Sigmoid colon (tissue), 7 donors: ENCODE results near the gene KISS1R. TPM values are rescaled to one million over a fixed set of nuclear protein-coding genes. Genes with fewer than 3 reads are reported as not detected.

Experiments used
- DNase-seq: peaks from one replicate; pipeline ENCODE4 v3.0.0-alpha.2; 2019
- H3K27ac ChIP-seq, 4 donors: fragments of 200-600 bp; sonication (generic); one replicate each; pipeline ENCODE4 v1.5.1; 2016 to 2019; ENCODE audit warnings: mild to moderate bottlenecking in 1 of 4
- H3K27me3 ChIP-seq, 3 donors: fragments of 200-600 bp; sonication (generic); one replicate each; pipeline ENCODE4 v1.5.1; 2019; ENCODE audit warnings: mild to moderate bottlenecking in 1 of 3
- H3K36me3 ChIP-seq, 4 donors: fragments of 200-600 bp; sonication (generic); one replicate each; pipeline ENCODE4 v1.5.1; 2016 to 2019
- H3K4me1 ChIP-seq, 4 donors: fragments of 200-600 bp; sonication (generic); one replicate each; pipeline ENCODE4 v1.5.1; 2017 to 2019
- H3K4me3 ChIP-seq, 4 donors: fragments of 200-600 bp; sonication (generic); one replicate each; pipeline ENCODE4 v1.5.1; 2017 to 2019; ENCODE audit warnings: mild to moderate bottlenecking in 2 of 4, moderate library complexity in 1 of 4
- H3K9me3 ChIP-seq, 4 donors: fragments of 200-600 bp in 3 of 4; sonication (generic) in 3 of 4; one replicate each; pipeline versions ENCODE4 v1.5.1 to v1.6.1; 2013 to 2019
- CTCF ChIP-seq, 4 experiments: fragments of 450-650 bp in 3 of 4; fragments of 200-600 bp in 1 of 4; IDR thresholded peaks; one replicate each; pipeline ENCODE4 v1.5.1; 2016 to 2019; ENCODE audit warnings: antibody characterized with exemption in 4 of 4, mild to moderate bottlenecking in 3 of 4, moderate library complexity in 2 of 4
- EP300 ChIP-seq, 4 donors: sonication (generic); formaldehyde crosslinking; IDR thresholded peaks; one replicate each; pipeline ENCODE4 v1.6.1; 2017; ENCODE audit warnings: antibody characterized with exemption in 4 of 4
- POLR2A ChIP-seq, 2 donors: fragments of 450-650 bp; IDR thresholded peaks; one replicate each; pipeline ENCODE4 v1.6.1; 2016; ENCODE audit warnings: antibody characterized with exemption in 2 of 2, mild to moderate bottlenecking in 2 of 2, moderate library complexity in 2 of 2
- POLR2AphosphoS5 ChIP-seq, 4 donors: sonication (generic); formaldehyde crosslinking; IDR thresholded peaks; one replicate each; pipeline ENCODE4 v1.6.1; 2017; ENCODE audit warnings: antibody characterized with exemption in 4 of 4
- WGBS, 2 donors: extraction: QIAGEN DNeasy Blood & Tissue Kit; methylation state at CpG; one replicate each; pipeline ENCODE4 v1.1.7; 2013; 5-methylcytosine and 5-hydroxymethylcytosine counted together
- intact Hi-C: fragments of 100-400 bp; cut with DNase I; formaldehyde crosslinking; loops from one replicate; pipeline ENCODE4 v1.15.1; 2023
- polyA plus RNA-seq, 3 donors: library from polyadenylated mRNA; stranded (reverse); fragments of 200-250 nt; gene quantifications; one replicate each; pipeline ENCODE4 v1.2.3, GENCODE V29; 2013
- small RNA-seq, 3 donors: library from RNA; depleted of rRNA; stranded (forward); fragments of <200 nt; gene quantifications; one replicate each; pipeline ENCODE3, GENCODE V24; 2016
- total RNA-seq, 4 donors: library from RNA; depleted of rRNA; stranded (reverse); fragments of >200 nt; gene quantifications; one replicate each; pipeline ENCODE4 v1.1.0, GENCODE V29; 2016
- donor health status: healthy with polysubstance abuse.
- donor health status: Bipolar disorder and iron deficiency.
- donor health status: healthy.

Gene KISS1R
- total and polyA plus RNA-seq, 7 donors, result 0.13 TPM; not detected in 6

DNA sequence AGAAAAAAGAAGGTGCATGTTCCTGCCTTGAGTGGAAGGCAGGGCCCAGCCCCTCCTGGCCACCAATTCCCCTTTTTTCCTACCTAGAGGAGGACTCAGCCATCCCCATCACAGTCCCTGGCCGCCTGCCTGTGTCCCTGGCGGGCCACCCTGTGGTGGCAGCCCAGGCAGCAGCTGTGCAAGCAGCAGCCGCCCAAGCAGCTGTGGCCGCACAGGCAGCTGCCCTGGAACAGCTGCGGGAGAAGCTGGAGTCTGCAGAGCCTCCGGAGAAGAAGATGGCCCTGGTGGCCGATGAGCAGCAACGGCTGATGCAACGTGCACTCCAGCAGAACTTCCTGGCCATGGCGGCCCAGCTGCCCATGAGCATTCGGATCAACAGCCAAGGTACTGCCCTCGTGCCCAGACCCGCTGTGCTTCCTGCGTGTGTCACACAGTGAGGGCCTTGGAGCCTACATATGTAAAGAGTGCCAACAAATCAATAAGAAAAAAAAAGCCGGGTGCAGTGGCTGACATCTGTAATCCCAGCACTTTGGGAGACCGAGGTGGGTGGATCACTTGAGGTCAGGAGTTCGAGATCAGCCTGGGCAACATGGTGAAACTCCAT is 49.5 kb downstream of the KISS1R start:
- intact Hi-C loops, result no loop called here

More for the DNA sequence above, 49.5 kb downstream of the KISS1R start:
- Histone ChIP-seq H3K27ac (no peak overlapping the region), H3K4me3 (no peak overlapping the region), H3K4me1 (no peaks in the 10 kb centered on the region), H3K36me3 (peaks cover 6 to 69% (median 40%) of the 10 kb centered on the region in 4 donors), H3K9me3 (peaks cover 0 to 7% (median 5%) of the 10 kb centered on the region in 4 donors), H3K27me3 (no peaks in the 10 kb centered on the region)
- no peak for TF ChIP-seq POLR2A (IDR thresholded peaks at IDR 0.05)
- no peak for TF ChIP-seq EP300 (IDR thresholded peaks at IDR 0.05)
- no peak for TF ChIP-seq CTCF (IDR thresholded peaks at IDR 0.05)
- no peak for TF ChIP-seq POLR2AphosphoS5 (IDR thresholded peaks at IDR 0.05)
- WGBS, 2 donors, result 94% methylated on average over 17 of the region's 17 CpGs
- DNase-seq, result no peak

Small RNA genes within 50 kb of the gene (small RNA-seq; reads per million reads assigned to genes)
- gene RNU6-9, result 0 to 0.60 (median 0) reads per million in 3 donors

Other genes starting within 250 kb of the KISS1R start
- 100 to 1,000 TPM in 2 of 4 donors, 10 to 100 TPM in 2; 35.7 to 118 (median 107) TPM for gene FSTL3, start 240.9 kb upstream of the KISS1R start, total RNA-seq
- gene FSTL3, start 240.9 kb upstream of the KISS1R start, polyA plus RNA-seq, result 10 to 100 TPM in 1 of 3 donors, 1 to 10 TPM in 2; 1.6 to 17.8 (median 6.0) TPM
- gene PRSS57, start 221.9 kb upstream of the KISS1R start, total RNA-seq, result not detected
- gene PRSS57, start 221.9 kb upstream of the KISS1R start, polyA plus RNA-seq, result under 1 TPM in 1 of 3 donors, not detected in 2; 0.15 TPM
- gene PALM, start 208.4 kb upstream of the KISS1R start, total RNA-seq, result 10 to 100 TPM; 30.4 to 91.4 (median 35.9) TPM
- gene PALM, start 208.4 kb upstream of the KISS1R start, polyA plus RNA-seq, result 10 to 100 TPM in 2 of 3 donors, 1 to 10 TPM in 1; 3.0 to 21.0 (median 12.5) TPM
- gene MISP, start 166.2 kb upstream of the KISS1R start, total RNA-seq, result under 1 TPM in 1 of 4 donors, not detected in 3; 0.36 TPM
- gene MISP, start 166.2 kb upstream of the KISS1R start, polyA plus RNA-seq, result 100 to 1,000 TPM; 266 to 456 (median 311) TPM
- 10 to 100 TPM; 53.8 to 94.5 (median 71.7) TPM for gene PTBP1, start 119.9 kb upstream of the KISS1R start, total RNA-seq
- gene PTBP1, start 119.9 kb upstream of the KISS1R start, polyA plus RNA-seq, result 100 to 1,000 TPM in 2 of 3 donors, 10 to 100 TPM in 1; 78.7 to 154 (median 101) TPM
- gene PLPPR3, start 95.4 kb upstream of the KISS1R start, total RNA-seq, result not detected
- gene PLPPR3, start 95.4 kb upstream of the KISS1R start, polyA plus RNA-seq, result under 1 TPM in 1 of 3 donors, not detected in 2; 0.07 TPM
- 1 to 10 TPM in 1 of 4 donors, under 1 TPM in 1, not detected in 2; 0.36 to 1.1 TPM for gene AZU1, start 89.5 kb upstream of the KISS1R start, total RNA-seq
- gene AZU1, start 89.5 kb upstream of the KISS1R start, polyA plus RNA-seq, result under 1 TPM in 1 of 3 donors, not detected in 2; 0.03 TPM
- not detected for gene PRTN3, start 76.3 kb upstream of the KISS1R start, total RNA-seq
- not detected for gene PRTN3, start 76.3 kb upstream of the KISS1R start, polyA plus RNA-seq
- gene ELANE, start 65.0 kb upstream of the KISS1R start, total RNA-seq, result 1 to 10 TPM in 3 of 4 donors, not detected in 1; 1.4 to 3.6 (median 2.3) TPM
- under 1 TPM in 1 of 3 donors, not detected in 2; 0.64 TPM for gene ELANE, start 65.0 kb upstream of the KISS1R start, polyA plus RNA-seq
- 100 to 1,000 TPM; 131 to 830 (median 457) TPM for gene CFD, start 57.7 kb upstream of the KISS1R start, total RNA-seq
- gene CFD, start 57.7 kb upstream of the KISS1R start, polyA plus RNA-seq, result 100 to 1,000 TPM in 2 of 3 donors, 10 to 100 TPM in 1; 29.1 to 329 (median 101) TPM
- gene MED16, start 24.1 kb upstream of the KISS1R start, total RNA-seq, result 10 to 100 TPM; 22.4 to 33.2 (median 25.6) TPM
- gene MED16, start 24.1 kb upstream of the KISS1R start, polyA plus RNA-seq, result 10 to 100 TPM; 36.1 to 62.5 (median 51.7) TPM
- gene RNU6-9, start 23.8 kb upstream of the KISS1R start, total RNA-seq, result not detected
- not detected for gene RNU6-9, start 23.8 kb upstream of the KISS1R start, polyA plus RNA-seq
- gene R3HDM4, start 4.1 kb upstream of the KISS1R start, total RNA-seq, result 10 to 100 TPM; 21.4 to 37.2 (median 27.7) TPM
- gene R3HDM4, start 4.1 kb upstream of the KISS1R start, polyA plus RNA-seq, result 10 to 100 TPM; 30.5 to 85.3 (median 33.0) TPM
- gene ARID3A, start 8.7 kb downstream of the KISS1R start, total RNA-seq, result 10 to 100 TPM in 1 of 4 donors, 1 to 10 TPM in 3; 3.1 to 11.6 (median 4.3) TPM
- 1 to 10 TPM; 1.4 to 6.0 (median 1.8) TPM for gene ARID3A, start 8.7 kb downstream of the KISS1R start, polyA plus RNA-seq
- gene WDR18, start 67.0 kb downstream of the KISS1R start, total RNA-seq, result 10 to 100 TPM; 14.3 to 33.1 (median 30.4) TPM
- 10 to 100 TPM; 22.4 to 65.8 (median 43.8) TPM for gene WDR18, start 67.0 kb downstream of the KISS1R start, polyA plus RNA-seq
- gene GRIN3B, start 83.1 kb downstream of the KISS1R start, total RNA-seq, result under 1 TPM in 1 of 4 donors, not detected in 3; 0.14 TPM
- gene GRIN3B, start 83.1 kb downstream of the KISS1R start, polyA plus RNA-seq, result under 1 TPM in 1 of 3 donors, not detected in 2; 0.04 TPM
- 100 to 1,000 TPM in 2 of 4 donors, 10 to 100 TPM in 2; 85.6 to 174 (median 126) TPM for gene TMEM259, start 103.8 kb downstream of the KISS1R start, total RNA-seq
- 100 to 1,000 TPM in 1 of 3 donors, 10 to 100 TPM in 2; 19.2 to 232 (median 25.9) TPM for gene TMEM259, start 103.8 kb downstream of the KISS1R start, polyA plus RNA-seq
- not detected for gene RNU6-2, start 104.2 kb downstream of the KISS1R start, total RNA-seq
- not detected for gene RNU6-2, start 104.2 kb downstream of the KISS1R start, polyA plus RNA-seq
- 10 to 100 TPM; 25.5 to 59.0 (median 36.3) TPM for gene CNN2, start 109.3 kb downstream of the KISS1R start, total RNA-seq
- 100 to 1,000 TPM in 1 of 3 donors, 10 to 100 TPM in 2; 48.0 to 115 (median 53.9) TPM for gene CNN2, start 109.3 kb downstream of the KISS1R start, polyA plus RNA-seq
- gene ABCA7, start 122.8 kb downstream of the KISS1R start, total RNA-seq, result 10 to 100 TPM in 2 of 4 donors, 1 to 10 TPM in 2; 3.8 to 20.5 (median 10.9) TPM
- 10 to 100 TPM in 1 of 3 donors, 1 to 10 TPM in 2; 1.8 to 25.1 (median 9.9) TPM for gene ABCA7, start 122.8 kb downstream of the KISS1R start, polyA plus RNA-seq
- gene ARHGAP45, start 149.8 kb downstream of the KISS1R start, total RNA-seq, result 10 to 100 TPM; 12.8 to 21.6 (median 18.2) TPM
- 100 to 1,000 TPM in 1 of 3 donors, 10 to 100 TPM in 2; 38.6 to 103 (median 39.0) TPM for gene ARHGAP45, start 149.8 kb downstream of the KISS1R start, polyA plus RNA-seq
- gene POLR2E, start 178.0 kb downstream of the KISS1R start, total RNA-seq, result 100 to 1,000 TPM in 2 of 4 donors, 10 to 100 TPM in 2; 82.0 to 203 (median 104) TPM
- gene POLR2E, start 178.0 kb downstream of the KISS1R start, polyA plus RNA-seq, result 100 to 1,000 TPM; 124 to 175 (median 133) TPM
- 100 to 1,000 TPM; 269 to 433 (median 371) TPM for gene GPX4, start 186.7 kb downstream of the KISS1R start, total RNA-seq
- gene GPX4, start 186.7 kb downstream of the KISS1R start, polyA plus RNA-seq, result 100 to 1,000 TPM; 311 to 662 (median 643) TPM